ENCODE measurements around the gene THADA. TPM values are rescaled to one million over a fixed set of nuclear protein-coding genes. Genes with fewer than 3 reads are reported as not detected.

The THADA gene
- total RNA-seq, 1 experiment from 2014 or later, result 37.4 TPM

- Histone ChIP-seq H3K36me3 (peaks cover 9% of the 10 kb centered on the region), H3K4me3 (no peak overlapping the region), H3K9me3 (no peaks in the 10 kb centered on the region), H3K27me3 (no peaks in the 10 kb centered on the region)
- DNase-seq, result no peak
Observed at GRCh38 chr2:43429369-43429768, 166.5 kb downstream of the THADA start.

- DNase-seq, result no peak
- no peak overlapping the region for H3K4me3 ChIP-seq
- no peaks in the 10 kb centered on the region for H3K27me3 ChIP-seq
- no peaks in the 10 kb centered on the region for H3K9me3 ChIP-seq
- peaks cover 12% of the 10 kb centered on the region for H3K36me3 ChIP-seq
Observed at GRCh38 chr2:43427032-43427424, 168.8 kb downstream of the THADA start.

- H3K4me3 ChIP-seq, result no peak overlapping the region
- no peaks in the 10 kb centered on the region for H3K9me3 ChIP-seq
- H3K36me3 ChIP-seq, result peaks cover 12% of the 10 kb centered on the region
- DNase-seq, result peak; percentile 86
- H3K27me3 ChIP-seq, result no peaks in the 10 kb centered on the region
Observed at GRCh38 chr2:43426305-43427031, 169.4 kb downstream of the THADA start.

GRCh38 chr2:43425659-43426058 is 170.2 kb downstream of the THADA start:
- no peak for DNase-seq
- H3K9me3 ChIP-seq, result no peaks in the 10 kb centered on the region
- peaks cover 12% of the 10 kb centered on the region for H3K36me3 ChIP-seq
- no peak overlapping the region for H3K4me3 ChIP-seq
- no peaks in the 10 kb centered on the region for H3K27me3 ChIP-seq

- H3K4me3 ChIP-seq, result no peak overlapping the region
- no peaks in the 10 kb centered on the region for H3K27me3 ChIP-seq
- peaks cover 12% of the 10 kb centered on the region for H3K36me3 ChIP-seq
- no peak for DNase-seq
- H3K9me3 ChIP-seq, result no peaks in the 10 kb centered on the region
Observed at GRCh38 chr2:43424262-43425207, 171.3 kb downstream of the THADA start.

- H3K36me3 ChIP-seq, result peaks cover 12% of the 10 kb centered on the region
- H3K4me3 ChIP-seq, result no peak overlapping the region
- no peaks in the 10 kb centered on the region for H3K9me3 ChIP-seq
- no peak for DNase-seq
- no peaks in the 10 kb centered on the region for H3K27me3 ChIP-seq
Observed at GRCh38 chr2:43423941-43424261, 171.9 kb downstream of the THADA start.

GRCh38 chr2:43421194-43421593 is 174.6 kb downstream of the THADA start:
- no peak for DNase-seq
- Histone ChIP-seq H3K4me3 (no peak overlapping the region), H3K27me3 (no peaks in the 10 kb centered on the region), H3K9me3 (no peaks in the 10 kb centered on the region), H3K36me3 (peaks cover 9% of the 10 kb centered on the region)

GRCh38 chr2:43420389-43420801 is 175.4 kb downstream of the THADA start:
- Histone ChIP-seq H3K4me3 (no peak overlapping the region), H3K36me3 (peaks cover 9% of the 10 kb centered on the region), H3K27me3 (no peaks in the 10 kb centered on the region), H3K9me3 (no peaks in the 10 kb centered on the region)
- no peak for DNase-seq

- no peaks in the 10 kb centered on the region for H3K9me3 ChIP-seq
- no peak for DNase-seq
- peaks cover 6% of the 10 kb centered on the region for H3K36me3 ChIP-seq
- H3K27me3 ChIP-seq, result no peaks in the 10 kb centered on the region
- no peak overlapping the region for H3K4me3 ChIP-seq
Observed at GRCh38 chr2:43419876-43420275, 176.0 kb downstream of the THADA start.

GRCh38 chr2:43419243-43419642 is 176.6 kb downstream of the THADA start:
- Histone ChIP-seq H3K27me3 (no peaks in the 10 kb centered on the region), H3K9me3 (no peaks in the 10 kb centered on the region), H3K36me3 (peaks cover 5% of the 10 kb centered on the region), H3K4me3 (no peak overlapping the region)
- no peak for DNase-seq

- Histone ChIP-seq H3K4me3 (no peak overlapping the region), H3K27me3 (no peaks in the 10 kb centered on the region), H3K36me3 (peaks cover 2% of the 10 kb centered on the region), H3K9me3 (no peaks in the 10 kb centered on the region)
- no peak for DNase-seq
Observed at GRCh38 chr2:43418680-43419079, 177.2 kb downstream of the THADA start.

- H3K9me3 ChIP-seq, result no peaks in the 10 kb centered on the region
- no peaks in the 10 kb centered on the region for H3K27me3 ChIP-seq
- no peak for DNase-seq
- peaks cover 2% of the 10 kb centered on the region for H3K36me3 ChIP-seq
- H3K4me3 ChIP-seq, result no peak overlapping the region
Observed at GRCh38 chr2:43417300-43417699, 178.5 kb downstream of the THADA start.

GRCh38 chr2:43415592-43415991 is 180.2 kb downstream of the THADA start:
- H3K36me3 ChIP-seq, result peaks cover 2% of the 10 kb centered on the region
- no peak for DNase-seq
- H3K9me3 ChIP-seq, result no peaks in the 10 kb centered on the region
- no peaks in the 10 kb centered on the region for H3K27me3 ChIP-seq
- no peak overlapping the region for H3K4me3 ChIP-seq

- H3K4me3 ChIP-seq, result no peak overlapping the region
Observed at GRCh38 chr2:43414586-43415135, 181.2 kb downstream of the THADA start.

GRCh38 chr2:43414033-43414432 is 181.8 kb downstream of the THADA start:
- Histone ChIP-seq H3K27me3 (no peaks in the 10 kb centered on the region), H3K9me3 (no peaks in the 10 kb centered on the region), H3K36me3 (peaks cover 7% of the 10 kb centered on the region), H3K4me3 (no peak overlapping the region)
- no peak for DNase-seq

More at GRCh38 chr2:43414586-43415135, 181.2 kb downstream of the THADA start:
- no peak for DNase-seq
- Histone ChIP-seq H3K27me3 (no peaks in the 10 kb centered on the region), H3K9me3 (no peaks in the 10 kb centered on the region), H3K36me3 (peaks cover 7% of the 10 kb centered on the region)

GRCh38 chr2:43412114-43412753 is 183.6 kb downstream of the THADA start:
- no peak for DNase-seq
- H3K4me3 ChIP-seq, result no peak overlapping the region

GRCh38 chr2:43410055-43410604 is 185.7 kb downstream of the THADA start:
- no peak overlapping the region for H3K4me3 ChIP-seq
- H3K36me3 ChIP-seq, result peaks cover 5% of the 10 kb centered on the region
- no peak for DNase-seq
- no peaks in the 10 kb centered on the region for H3K27me3 ChIP-seq
- no peaks in the 10 kb centered on the region for H3K9me3 ChIP-seq

More at GRCh38 chr2:43412114-43412753, 183.6 kb downstream of the THADA start:
- no peaks in the 10 kb centered on the region for H3K27me3 ChIP-seq
- no peaks in the 10 kb centered on the region for H3K9me3 ChIP-seq
- H3K36me3 ChIP-seq, result peaks cover 5% of the 10 kb centered on the region

Measured in MG63 (cell line).